ENCODE results near the gene ZNF705A.
"Not testable (repeated sequence)": the region's sequence is repeated elsewhere in the genome, so short reads cannot be mapped to it uniquely, and the experiment has no call there.

The ZNF705A gene

GRCh38 chr12:8156845-8157244 is at the start of gene ZNF705A:
Gene ZNF705A, plus strand, starts transcription at chr12:8157015. Its CDS starts 15,611 bp downstream, at chr12:8172626.
- DNase-seq: peak in 1 of 2 donors; percentile 68

- peak in 1 of 2 donors; percentile 55 for DNase-seq
These were observed 47.9 kb upstream of the ZNF705A start for GRCh38 chr12:8108808-8109398.

- DNase-seq: not testable (repeated sequence)
These were observed 43.7 kb upstream of the ZNF705A start for GRCh38 chr12:8113117-8113516.

GRCh38 chr12:8120072-8120713 is 36.6 kb upstream of the ZNF705A start:
- DNase-seq: no peak

GRCh38 chr12:8123124-8123912 is 33.5 kb upstream of the ZNF705A start, which contains the start of gene CLEC4A:
Gene CLEC4A, plus strand, starts transcription at chr12:8123617. Its CDS starts 262 bp downstream, at chr12:8123879.
- peak in 1 of 2 donors; percentile 44 for DNase-seq

- DNase-seq: no peak
These were observed 29.7 kb upstream of the ZNF705A start for GRCh38 chr12:8127138-8127537.

- DNase-seq: not testable (repeated sequence)
These were observed 23.0 kb upstream of the ZNF705A start for GRCh38 chr12:8133636-8134397.

- DNase-seq: not testable (repeated sequence)
These were observed 22.4 kb upstream of the ZNF705A start for GRCh38 chr12:8134398-8134930.

GRCh38 chr12:8141647-8142046 is 15.2 kb upstream of the ZNF705A start:
- not testable (repeated sequence) for DNase-seq

- DNase-seq: no peak
These were observed 13.6 kb upstream of the ZNF705A start for GRCh38 chr12:8143261-8143660.

- DNase-seq: no peak
These were observed 10.9 kb upstream of the ZNF705A start for GRCh38 chr12:8145754-8146441.

GRCh38 chr12:8146442-8146771 is 10.4 kb upstream of the ZNF705A start:
- no peak for DNase-seq

GRCh38 chr12:8154526-8154925 is 2.3 kb upstream of the ZNF705A start:
- DNase-seq: no peak

GRCh38 chr12:8156416-8156815 is 399 bp upstream of the ZNF705A start:
- DNase-seq: no peak

- no peak for DNase-seq
These were observed 826 bp downstream of the ZNF705A start for GRCh38 chr12:8157484-8158198.

GRCh38 chr12:8172911-8173310 is 16.1 kb downstream of the ZNF705A start:
- DNase-seq: not testable (repeated sequence)

GRCh38 chr12:8179989-8180585 is 23.3 kb downstream of the ZNF705A start:
- DNase-seq: peak; percentile 4 to 45

- DNase-seq: not testable (repeated sequence)
These were observed 24.5 kb downstream of the ZNF705A start for GRCh38 chr12:8181271-8181670.

- not testable (repeated sequence) for DNase-seq
These were observed 26.1 kb downstream of the ZNF705A start for GRCh38 chr12:8182923-8183322.

- DNase-seq: not testable (repeated sequence)
These were observed 26.5 kb downstream of the ZNF705A start for GRCh38 chr12:8183346-8183745.

- not testable (repeated sequence) for DNase-seq
These were observed 27.4 kb downstream of the ZNF705A start for GRCh38 chr12:8184206-8184605.
